K562 (cell line): ENCODE measurements around the gene ITGAL. TPM values are rescaled to one million over a fixed set of nuclear protein-coding genes. Genes with fewer than 3 reads are reported as not detected.

ENCODE experiments used
- ATAC-seq: fragments of 200-7000 bp; cut with Tn5 transposase; 3 replicates; pipeline ENCODE4 v1.9.1; 2020; ENCODE audit warnings: moderate library complexity
- BruUV-seq: library from RNA; stranded (reverse); fragments of 400-500 nt; replicated peaks from 2 replicates; lab custom pipeline; 2021; lab: Mats Ljungman, UMichigan
- CTCF ChIA-PET: fragments of 300-600 bp; formaldehyde crosslinking; extraction: SDS; loops from one replicate; lab custom pipeline; 2021; ENCODE audit warnings: low intra/inter-chr PET ratio; lab: Yijun Ruan, JAX
- POLR2A ChIA-PET: fragments of 300-600, 350-650 bp; sonication (Branson Sonifier 250); formaldehyde crosslinking; extraction: SDS; loops from one replicate; lab custom pipeline; 2021; ENCODE audit warnings: antibody characterized with exemption, inconsistent platforms; lab: Yijun Ruan, JAX
- DNase-seq, 4 experiments: peaks; one replicate each; pipeline versions ENCODE4 v3.0.0 to v3.0.0-alpha.2; 2011 to 2018; ENCODE audit warnings: low spot score in 3 of 4, mixed read lengths in 3 of 4; ENCODE audit errors: extremely low read depth in 1 of 4
- FAIRE-seq: peaks from 2 replicates; lab custom pipeline; 2011; peaks lifted over from hg19 to GRCh38; lab: Jason Lieb, UNC
- H2AFZ ChIP-seq: 2 replicates; pipeline ENCODE4 v1.6.0; 2011; ENCODE audit warnings: low read depth, low read length, control low read depth, inconsistent platforms
- H3K27ac ChIP-seq: fragments of 200-600 bp; 3 replicates; pipeline ENCODE4 v1.8.0; 2011; ENCODE audit warnings: low read depth, mild to moderate bottlenecking, control low read depth, inconsistent platforms, low read length, moderate library complexity, mixed read lengths; ENCODE audit errors: extremely low read depth
- H3K27me3 ChIP-seq, 2 experiments: fragments of 300-600 bp in 1 of 2; 2 replicates in 1 of 2; 3 replicates in 1 of 2; pipeline versions ENCODE4 v1.6.0 to v1.8.0; 2011; ENCODE audit warnings: inconsistent platforms in 2 of 2, low read length in 2 of 2, mild to moderate bottlenecking in 1 of 2, mixed read lengths in 1 of 2, moderate library complexity in 1 of 2; ENCODE audit not compliant: control insufficient read depth in 2 of 2, insufficient read depth in 2 of 2
- H3K36me3 ChIP-seq: fragments of 300-600 bp; 3 replicates; pipeline ENCODE4 v1.8.0; 2011; ENCODE audit warnings: mild to moderate bottlenecking, low read length, inconsistent platforms; ENCODE audit not compliant: control insufficient read depth, insufficient read depth
- H3K4me1 ChIP-seq, 2 experiments: fragments of 200-600 bp in 1 of 2; replicated peaks in 1 of 2; 2 replicates in 1 of 2; 3 replicates in 1 of 2; pipeline versions ENCODE4 v1.5.1 to v1.8.0; 2011; ENCODE audit warnings: inconsistent platforms in 2 of 2, low read length in 2 of 2, mild to moderate bottlenecking in 1 of 2, mixed read lengths in 1 of 2, moderate library complexity in 1 of 2; ENCODE audit not compliant: control insufficient read depth in 2 of 2, insufficient read depth in 2 of 2
- H3K4me2 ChIP-seq: 2 replicates; pipeline ENCODE4 v1.6.1; 2011; ENCODE audit warnings: low read length, control low read depth, inconsistent platforms, mixed read lengths; ENCODE audit not compliant: insufficient read depth
- H3K4me3 ChIP-seq: fragments of 200-600 bp; sonication (generic), shearing (Covaris generic); 2 replicates; pipeline ENCODE4 v1.5.1; 2016; ENCODE audit warnings: control low read depth, inconsistent platforms
- H3K79me2 ChIP-seq: fragments of 200-600 bp; 3 replicates; pipeline ENCODE4 v1.8.0; 2011; ENCODE audit warnings: low read length, inconsistent platforms; ENCODE audit not compliant: control insufficient read depth, insufficient read depth
- H3K9ac ChIP-seq, 2 experiments: 2 replicates each; pipeline versions ENCODE4 v1.6.0 to v1.6.1; 2011; ENCODE audit warnings: low read depth in 2 of 2, low read length in 2 of 2, control low read depth in 1 of 2, inconsistent platforms in 1 of 2, mild to moderate bottlenecking in 1 of 2, mixed read lengths in 1 of 2; ENCODE audit not compliant: insufficient read depth in 1 of 2
- H3K9me1 ChIP-seq: one replicate; pipeline ENCODE4 v1.6.0; 2011; ENCODE audit warnings: inconsistent platforms, mild to moderate bottlenecking, low read length, moderate library complexity; ENCODE audit not compliant: control insufficient read depth, insufficient read depth
- H3K9me3 ChIP-seq: replicated peaks from 2 replicates; pipeline ENCODE4 v1.5.1; 2011; ENCODE audit warnings: low read depth, low read length, inconsistent platforms; ENCODE audit not compliant: control insufficient read depth, insufficient read depth
- H4K20me1 ChIP-seq: replicated peaks from 2 replicates; pipeline ENCODE4 v1.6.1; 2011; ENCODE audit warnings: low read length, inconsistent platforms, mixed read lengths; ENCODE audit not compliant: control insufficient read depth, insufficient read depth
- CREM ChIP-seq: IDR thresholded peaks from 2 replicates; pipeline ENCODE4 v1.6.1; 2014; ENCODE audit warnings: antibody characterized with exemption, low read depth
- DEAF1 ChIP-seq: fragments of 450-650 bp; formaldehyde crosslinking; IDR thresholded peaks from 2 replicates; pipeline ENCODE4 v1.4.0; 2020; ENCODE audit warnings: mild to moderate bottlenecking, moderate library complexity
- ESRRA ChIP-seq: fragments of 450-650 bp; IDR thresholded peaks from 2 replicates; pipeline ENCODE4 v1.6.1; 2014; ENCODE audit warnings: low read depth, mild to moderate bottlenecking, moderate library complexity, borderline replicate concordance
- EZH2 ChIP-seq: IDR thresholded peaks from 2 replicates; pipeline ENCODE4 v1.6.1; 2012; ENCODE audit warnings: low read depth, mild to moderate bottlenecking, inconsistent platforms, low read length, borderline replicate concordance
- HDGF ChIP-seq: fragments of 450-650 bp; IDR thresholded peaks from 2 replicates; pipeline ENCODE4 v1.6.1; 2016
- POLR2G ChIP-seq: fragments of 200-400 bp; formaldehyde crosslinking; IDR thresholded peaks from 2 replicates; pipeline ENCODE4 v1.6.1; 2017; ENCODE audit warnings: low read depth, mild to moderate bottlenecking, antibody characterized with exemption, low read length, moderate library complexity
- SIX5 ChIP-seq, 2 experiments: IDR thresholded peaks; 2 replicates each; pipeline ENCODE4 v1.6.1; 2011; ENCODE audit warnings: low read length in 2 of 2, borderline replicate concordance in 1 of 2, low read depth in 1 of 2, mild to moderate bottlenecking in 1 of 2, moderate library complexity in 1 of 2; ENCODE audit not compliant: insufficient read depth in 1 of 2
- ZC3H4 ChIP-seq: sonication (generic); formaldehyde crosslinking; IDR thresholded peaks from 2 replicates; pipeline ENCODE4 v1.9.0; 2021; ENCODE audit warnings: missing genetic modification reagents, borderline replicate concordance
- ZHX1 ChIP-seq: fragments of 150-350 bp; conservative IDR thresholded peaks from 2 replicates; pipeline ENCODE4 v1.6.1; 2014; ENCODE audit warnings: low read length
- ZNF217 ChIP-seq: sonication (generic); formaldehyde crosslinking; IDR thresholded peaks from 2 replicates; pipeline ENCODE4 v1.8.0; 2022; ENCODE audit warnings: mild to moderate bottlenecking, missing genetic modification reagents
- ZNF224 ChIP-seq: sonication (generic); formaldehyde crosslinking; IDR thresholded peaks from 2 replicates; pipeline ENCODE4 v1.8.0; 2022; ENCODE audit warnings: mild to moderate bottlenecking, missing genetic modification reagents
- ZNF274 ChIP-seq: IDR thresholded peaks from 2 replicates; pipeline ENCODE4 v1.6.1; 2011; ENCODE audit warnings: low read depth, mild to moderate bottlenecking, low read length, moderate library complexity, borderline replicate concordance
- ZNF395 ChIP-seq: fragments of 200-800 bp; sonication (Bioruptor generic); IDR thresholded peaks from 2 replicates; pipeline ENCODE4 v1.6.1; 2017; ENCODE audit warnings: missing genetic modification characterization, missing compliant biosample characterization
- WGBS: fragments of 100-300 bp; shearing (Covaris generic); methylation state at CpG from one replicate; pipeline ENCODE4 v1.1.6; 2016; ENCODE audit warnings: low coverage, mixed read lengths; ENCODE audit not compliant: insufficient coverage; ENCODE audit errors: missing lambda C conversion rate; 5-methylcytosine and 5-hydroxymethylcytosine counted together
- in situ Hi-C: fragments of 300-500 bp; cut with MboI; formaldehyde crosslinking; loops from 4 replicates; pipeline ENCODE4 v1.15.0; 2018; ENCODE audit warnings: inconsistent platforms, mixed read lengths
- intact Hi-C: fragments of 100-400 bp; cut with micrococcal nuclease; formaldehyde crosslinking; loops from 2 replicates; pipeline ENCODE4 v1.14.2; 2022
- polyA plus RNA-seq, 8 experiments: library from polyadenylated mRNA; depleted of rRNA in 4 of 8; stranded (reverse) in 5 of 8; unstranded in 3 of 8; fragments of >200 nt; fragmentation: Nextera tagmentation in 2 of 8; fragmentation: Illumina TruSeq in 1 of 8; extraction: Ambion mirVana in 2 of 8; extraction: Trizol in 1 of 8; gene quantifications; 2 replicates each; pipeline versions ENCODE4 v1.2.1 to v1.2.3, GENCODE V29; 2011 to 2014; ENCODE audit warnings: inconsistent platforms in 1 of 8, missing spikeins in 1 of 8
- total RNA-seq, 7 experiments: library from RNA; depleted of rRNA in 6 of 7; stranded (reverse); fragments of >200 nt in 6 of 7; fragmentation: Illumina TruSeq in 2 of 7; extraction: Trizol in 2 of 7; gene quantifications; 2 replicates each; pipeline versions ENCODE4 v1.2.1 to v1.2.3, GENCODE V29; 2011 to 2021; ENCODE audit warnings: low replicate concordance in 1 of 7

ITGAL gene
- total and polyA plus RNA-seq, 9 of the 15 experiments (the other 6 are each of a cell fraction or from before 2014, with no cell fraction given): 0.01 to 0.53 TPM; not detected in 7

GRCh38 chr16:30526823-30527634 lies 54.5 kb downstream of the ITGAL start (continued):
- TF ChIP-seq ZNF395 (CRISPR knock-in tag) (no peak), ZNF217 (no peak), CREM (peak; percentile 17), ESRRA (peak; percentile 100)

GRCh38 chr16:30527635-30528178 lies 55.2 kb downstream of the ITGAL start:
- no peaks in the 10 kb centered on the region for H3K27me3 ChIP-seq
- H2AFZ ChIP-seq: peak overlapping the region; percentile 64
- H3K9me3 ChIP-seq: no peaks in the 10 kb centered on the region
- ATAC-seq (no peak), DNase-seq (no peak), FAIRE-seq (no peak)
- in situ Hi-C loops: no loop called here
- peaks cover 34 to 71% of the 10 kb centered on the region in 2 experiments; a peak in 4 of 5 replicates for H3K4me1 ChIP-seq
- H3K9me1 ChIP-seq: no peaks in the 10 kb centered on the region
- H4K20me1 ChIP-seq: no peaks in the 10 kb centered on the region
- peak overlapping the region; percentile 97 for H3K27ac ChIP-seq
- ChIA-PET CTCF (interaction anchor here (0.6 kb wide), 1 partner anchor 84 kb away, joined by 3 read pairs; no protein-coding TSS in a partner anchor), POLR2A (interaction anchor here (0.6 to 1.7 kb wide), 12 partner anchors 8 to 82 kb away, joined by 3 to 11 read pairs (median 5); partner anchors contain the start of genes SEPHS2 and ZNF688)
- peaks cover 17% of the 10 kb centered on the region; the same call in 2 of the 3 replicates for H3K36me3 ChIP-seq
- BruUV-seq: TSS peak; percentile 73
- intact Hi-C loops: loop anchor here (2.0 to 5.0 kb wide), 3 partner anchors 35 to 83 kb away; partner anchors contain the start of gene SEPHS2
- WGBS: 31% methylated on average over 13 of the region's 14 CpGs
- H3K4me2 ChIP-seq: peak overlapping the region; percentile 68
- H3K9ac ChIP-seq: peak overlapping the region; percentile 16 to 79; a peak in 3 of 4 replicates
- H3K4me3 ChIP-seq: peak overlapping the region; percentile 78
- peaks cover 19% of the 10 kb centered on the region for H3K79me2 ChIP-seq
- TF ChIP-seq ZNF224 (CRISPR knock-in tag) (no peak), EZH2 (no peak), HDGF (peak; percentile 59; the same call in 1 of the 2 replicates), DEAF1 (CRISPR knock-in tag) (0 out of 2 replicates have a peak, but pooled peaks have one; percentile 21), ZC3H4 (CRISPR knock-in tag) (no peak), POLR2G (no peak), ZNF274 (no peak), ZHX1 (no peak), SIX5 (IDR thresholded peaks at IDR 0.05; ENCODE audit: borderline replicate concordance in 1 of 2, insufficient read depth in 1 of 2, low read depth in 1 of 2, low read length in 2 of 2) (no peak)
